Osteocyte (in vitro differentiated cells): ENCODE data around the gene FST. TPM values are rescaled to one million over a fixed set of nuclear protein-coding genes. Genes with fewer than 3 reads are reported as not detected.

Experiments used
- DNase-seq: peaks from one replicate; pipeline ENCODE4 v3.0.0; 2021; ENCODE audit warnings: mixed read lengths; ENCODE audit not compliant: unreplicated experiment; ENCODE audit errors: extremely low spot score
- H3K27ac Mint-ChIP-seq: one replicate; pipeline ENCODE4 v1.8.0; 2021; ENCODE audit warnings: mild to moderate bottlenecking, mixed read lengths; ENCODE audit not compliant: unreplicated experiment
- H3K27me3 Mint-ChIP-seq: one replicate; pipeline ENCODE4 v1.8.0; 2021; ENCODE audit warnings: mixed read lengths; ENCODE audit not compliant: unreplicated experiment
- H3K36me3 Mint-ChIP-seq: one replicate; pipeline ENCODE4 v1.8.0; 2021; ENCODE audit warnings: mixed read lengths; ENCODE audit not compliant: unreplicated experiment
- H3K4me1 Mint-ChIP-seq: one replicate; pipeline ENCODE4 v1.8.0; 2021; ENCODE audit warnings: mixed read lengths; ENCODE audit not compliant: unreplicated experiment
- H3K4me3 Mint-ChIP-seq: one replicate; pipeline ENCODE4 v1.8.0; 2021; ENCODE audit warnings: mild to moderate bottlenecking, moderate library complexity, mixed read lengths; ENCODE audit not compliant: unreplicated experiment
- H3K9me3 Mint-ChIP-seq: one replicate; pipeline ENCODE4 v1.8.0; 2021; ENCODE audit warnings: mixed read lengths; ENCODE audit not compliant: unreplicated experiment
- CTCF ChIP-seq: fragments of 200-600 bp; sonication (generic); IDR thresholded peaks from 2 replicates; pipeline ENCODE4 v1.5.0; 2021; ENCODE audit warnings: antibody characterized with exemption, mild to moderate bottlenecking, moderate library complexity
- total RNA-seq: library from RNA; stranded (reverse); gene quantifications from 2 replicates; pipeline ENCODE4 v1.2.1, GENCODE V29; 2021

Gene FST
- total RNA-seq, 1 donor from 2014 or later = 14.1 TPM

DNA sequence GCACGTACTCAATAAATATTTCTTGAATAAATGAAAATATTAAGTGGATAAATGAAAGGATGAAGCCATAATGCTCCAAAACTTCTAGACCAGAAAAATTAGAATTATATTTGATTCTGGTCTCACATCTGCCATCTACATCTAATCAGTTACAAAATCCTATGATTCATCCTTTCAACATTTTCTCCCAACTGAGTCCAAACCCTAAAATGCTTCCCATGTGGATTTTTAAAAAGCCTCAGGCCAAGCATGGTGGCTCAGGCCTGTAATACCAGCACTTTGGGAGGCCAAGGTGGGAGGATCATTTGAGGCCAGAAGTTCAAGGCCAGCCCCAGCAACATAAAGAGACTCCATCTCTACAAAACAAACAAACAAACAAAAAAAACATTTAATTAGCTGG, 31.6 kb upstream of the FST start:
- Mint-ChIP-seq H3K27me3 (peaks cover 4% of the 10 kb centered on the region), H3K27ac (no peak overlapping the region), H3K4me1 (no peaks in the 10 kb centered on the region), H3K36me3 (peaks cover 2% of the 10 kb centered on the region), H3K9me3 (peaks cover 6% of the 10 kb centered on the region), H3K4me3 (no peak overlapping the region)
- no peak for TF ChIP-seq CTCF
- no peak for DNase-seq

DNA sequence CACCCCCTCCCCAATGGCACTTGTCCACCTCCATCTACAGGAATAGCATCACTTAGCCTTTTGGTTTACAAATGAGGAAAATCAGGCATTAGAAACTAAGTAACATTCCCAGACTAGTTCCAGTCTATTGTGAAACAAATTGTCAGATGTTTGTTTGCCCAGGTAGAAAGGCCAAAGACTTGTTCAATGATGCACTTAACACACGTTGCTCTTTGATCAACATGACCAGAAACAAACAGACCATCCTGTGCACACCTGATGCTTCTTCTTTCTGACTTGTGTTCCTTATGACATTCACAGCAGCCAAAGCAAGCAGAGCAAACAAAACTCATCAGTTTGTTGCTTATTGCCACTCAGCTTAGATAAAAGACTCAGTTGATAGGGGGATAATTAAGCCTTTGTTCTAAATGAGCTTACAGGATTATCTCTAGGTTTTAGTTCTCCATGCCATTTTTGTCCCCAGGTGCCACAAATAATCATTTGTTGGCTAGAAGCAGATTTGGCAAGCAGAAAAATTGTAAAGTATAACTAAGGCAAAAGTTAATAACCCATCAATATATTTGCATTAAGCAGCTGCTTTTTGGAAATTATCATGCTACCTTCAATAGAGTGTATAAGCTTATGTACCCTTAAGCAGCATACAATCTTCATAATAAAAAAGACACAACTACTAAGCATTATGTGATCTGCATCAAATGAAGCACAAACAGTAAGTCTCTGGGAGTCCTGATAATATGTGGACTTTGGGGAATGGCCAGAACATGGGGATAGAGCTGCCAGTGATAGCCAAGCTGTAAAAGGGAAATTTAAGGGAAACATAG, 26.3 kb upstream of the FST start:
- no peak for TF ChIP-seq CTCF
- H3K27ac Mint-ChIP-seq = no peak overlapping the region
- no peak overlapping the region for H3K4me3 Mint-ChIP-seq
- no peaks in the 10 kb centered on the region for H3K4me1 Mint-ChIP-seq
- peaks cover 5% of the 10 kb centered on the region for H3K27me3 Mint-ChIP-seq
- H3K9me3 Mint-ChIP-seq = peaks cover 8% of the 10 kb centered on the region
- no peak for DNase-seq
- H3K36me3 Mint-ChIP-seq = peaks cover 2% of the 10 kb centered on the region

DNA sequence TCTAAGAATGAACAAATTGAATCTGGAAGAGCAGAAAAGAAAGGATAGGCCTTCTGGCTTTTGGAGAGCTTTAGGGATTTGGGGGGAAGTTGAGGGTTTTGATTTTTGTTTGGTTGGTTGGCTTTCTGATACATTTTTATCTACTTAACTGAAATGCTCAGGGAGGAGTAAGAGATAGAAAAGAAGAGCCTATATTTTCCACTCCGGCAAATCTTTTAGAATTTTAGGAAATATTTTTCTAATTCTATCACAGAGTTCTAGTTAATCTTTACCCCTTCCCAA, 25.8 kb upstream of the FST start:
- no peaks in the 10 kb centered on the region for H3K4me1 Mint-ChIP-seq
- H3K36me3 Mint-ChIP-seq = no peaks in the 10 kb centered on the region
- no peak for TF ChIP-seq CTCF

GRCh38 chr5:53456366-53456765, 24.1 kb upstream of the FST start:
- no peak overlapping the region for H3K27ac Mint-ChIP-seq
- H3K4me1 Mint-ChIP-seq = no peaks in the 10 kb centered on the region
- DNase-seq = no peak
- TF ChIP-seq CTCF = no peak
- H3K36me3 Mint-ChIP-seq = no peaks in the 10 kb centered on the region
- peaks cover 4% of the 10 kb centered on the region for H3K9me3 Mint-ChIP-seq
- peaks cover 8% of the 10 kb centered on the region for H3K27me3 Mint-ChIP-seq
- H3K4me3 Mint-ChIP-seq = no peak overlapping the region

More for the DNA sequence above, 25.8 kb upstream of the FST start:
- no peak for DNase-seq
- H3K9me3 Mint-ChIP-seq = peaks cover 5% of the 10 kb centered on the region
- H3K4me3 Mint-ChIP-seq = no peak overlapping the region
- H3K27me3 Mint-ChIP-seq = peaks cover 7% of the 10 kb centered on the region
- H3K27ac Mint-ChIP-seq = no peak overlapping the region

DNA sequence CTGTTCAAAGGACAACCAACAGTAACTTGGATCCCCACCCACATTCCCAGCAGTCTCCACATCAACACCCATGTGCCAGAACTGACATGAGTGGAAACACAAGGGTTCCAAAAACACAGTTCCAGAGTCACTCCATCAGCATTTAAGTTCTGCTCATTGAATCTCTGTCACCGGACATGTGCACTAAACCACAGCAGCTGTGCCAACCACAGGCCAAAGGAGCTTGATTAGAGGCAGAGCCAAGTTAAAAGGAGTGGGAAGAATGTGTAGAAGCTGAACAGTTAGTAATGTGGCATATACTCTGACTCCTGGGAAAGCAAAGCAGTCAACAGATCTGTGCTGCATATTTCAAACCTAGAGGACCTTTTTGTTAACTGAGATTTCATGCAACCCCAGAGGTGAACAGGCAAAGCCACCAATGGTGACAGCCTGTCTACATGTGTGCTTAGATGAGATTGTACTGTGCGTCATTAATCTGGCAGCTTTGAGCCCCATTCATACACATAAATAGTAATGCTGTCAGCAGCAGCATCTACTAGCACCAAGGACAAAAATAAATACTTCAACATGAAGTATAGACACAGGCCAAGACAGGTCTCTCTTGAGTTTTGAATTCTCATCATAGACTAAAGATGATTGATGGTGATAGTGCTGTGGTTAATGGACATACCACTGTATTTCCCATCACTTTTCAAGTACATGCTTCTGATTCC, 16.4 kb upstream of the FST start:
- Mint-ChIP-seq H3K36me3 (no peaks in the 10 kb centered on the region), H3K27ac (no peak overlapping the region), H3K4me3 (no peak overlapping the region), H3K27me3 (peaks cover 17% of the 10 kb centered on the region), H3K9me3 (peaks cover 2% of the 10 kb centered on the region), H3K4me1 (no peaks in the 10 kb centered on the region)
- no peak for DNase-seq
- no peak for TF ChIP-seq CTCF
